ENCODE data around the gene FAM222A. TPM values are rescaled to one million over a fixed set of nuclear protein-coding genes. Genes with fewer than 3 reads are reported as not detected.

FAM222A gene
- total and polyA plus RNA-seq, 2 of the 4 experiments (the other 2 are of a cell fraction), result under 0.01 to 0.32 TPM

DNA sequence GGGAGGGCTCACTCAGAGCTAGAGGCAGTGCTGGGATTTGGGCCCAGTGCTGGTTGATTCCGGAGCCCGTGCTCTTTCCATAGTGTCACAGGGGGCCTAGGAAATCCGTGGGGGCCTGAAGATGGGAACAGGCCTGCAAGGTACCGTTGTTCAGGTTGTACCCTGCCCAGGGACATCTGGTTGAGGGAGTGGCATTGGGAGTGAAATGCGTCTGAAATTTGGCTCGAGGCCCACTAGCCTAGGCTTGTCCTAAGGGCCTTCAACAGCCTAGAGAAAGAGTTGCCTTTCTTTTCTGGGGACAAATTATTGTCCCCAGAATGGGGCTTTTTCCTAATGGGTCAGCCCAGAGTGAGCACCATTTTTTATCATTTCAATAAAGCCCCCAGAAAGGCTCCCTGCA is 26.4 kb upstream of the FAM222A start:
- no peak overlapping the region for H2AK5ac ChIP-seq (ENCODE audit: low read depth, low read length)
- H3K27me3 ChIP-seq (ENCODE audit: control insufficient read depth, insufficient read depth, low read length), result peaks cover 3% of the 10 kb centered on the region; the same call in 1 of the 2 replicates
- H3K23ac ChIP-seq (ENCODE audit: low read depth, low read length), result no peak overlapping the region
- DNase-seq (no peak), ATAC-seq (ENCODE audit: low read depth) (no peak)
- no peak overlapping the region for H2AFZ ChIP-seq (replicated peaks; ENCODE audit: low read length, poor library complexity)
- H3K56ac ChIP-seq (ENCODE audit: extremely low read depth, insufficient read depth, low read length), result no peak overlapping the region
- no peak overlapping the region for H3K4me2 ChIP-seq (ENCODE audit: low read depth, low read length)
- no peak overlapping the region for H4K5ac ChIP-seq (ENCODE audit: low read depth, low read length)
- BruUV-seq (replicated peaks), result no TSS peak
- H3K27ac ChIP-seq (ENCODE audit: insufficient read depth, low read length), result no peak overlapping the region
- intact Hi-C loops (cut with micrococcal nuclease) (no loop called here), dilution Hi-C loops (cut with HindIII; ENCODE audit: low sequenced_read_pairs, unreplicated experiment) (no loop called here), in situ Hi-C loops (cut with MboI; ENCODE audit: low sequenced_read_pairs) (no loop called here)
- H2BK15ac ChIP-seq (ENCODE audit: low read depth, low read length), result no peak overlapping the region
- no peaks in the 10 kb centered on the region for H3K4me1 ChIP-seq (ENCODE audit: control insufficient read depth, insufficient read depth, low read length)
- no peak overlapping the region for H2BK120ac ChIP-seq (ENCODE audit: low read depth, low read length)
- no peak overlapping the region for H3K14ac ChIP-seq (replicated peaks; ENCODE audit: low read depth, low read length)
- H2BK5ac ChIP-seq (ENCODE audit: low read depth, low read length, poor library complexity, severe bottlenecking), result no peak overlapping the region
- no peak overlapping the region for H4K91ac ChIP-seq (ENCODE audit: insufficient read depth, low read depth, low read length)
- POLR2A ChIA-PET (ENCODE audit: unreplicated experiment), result no interaction called here
- no peak for TF ChIP-seq RFX5 (IDR thresholded peaks at IDR 0.05; ENCODE audit: low read depth, low read length)
- TF ChIP-seq RAD21 (IDR thresholded peaks at IDR 0.05; ENCODE audit: low read length), result no peak
- TF ChIP-seq CHD1 (IDR thresholded peaks at IDR 0.05; ENCODE audit: low read depth, low read length), result no peak
- TF ChIP-seq CEBPB (IDR thresholded peaks at IDR 0.05; ENCODE audit: low read depth, low read length), result no peak
- TF ChIP-seq NFE2L2 (IDR thresholded peaks at IDR 0.05; ENCODE audit: low read depth, low read length), result no peak
- TF ChIP-seq BHLHE40 (IDR thresholded peaks at IDR 0.05; ENCODE audit: low read depth, low read length), result no peak
- no peak for TF ChIP-seq MAZ (IDR thresholded peaks at IDR 0.05; ENCODE audit: borderline replicate concordance, low read depth, low read length)
- TF ChIP-seq, protein P1, sequence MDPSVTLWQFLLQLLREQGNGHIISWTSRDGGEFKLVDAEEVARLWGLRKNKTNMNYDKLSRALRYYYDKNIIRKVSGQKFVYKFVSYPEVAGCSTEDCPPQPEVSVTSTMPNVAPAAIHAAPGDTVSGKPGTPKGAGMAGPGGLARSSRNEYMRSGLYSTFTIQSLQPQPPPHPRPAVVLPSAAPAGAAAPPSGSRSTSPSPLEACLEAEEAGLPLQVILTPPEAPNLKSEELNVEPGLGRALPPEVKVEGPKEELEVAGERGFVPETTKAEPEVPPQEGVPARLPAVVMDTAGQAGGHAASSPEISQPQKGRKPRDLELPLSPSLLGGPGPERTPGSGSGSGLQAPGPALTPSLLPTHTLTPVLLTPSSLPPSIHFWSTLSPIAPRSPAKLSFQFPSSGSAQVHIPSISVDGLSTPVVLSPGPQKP (IDR thresholded peaks at IDR 0.05; ENCODE audit: borderline replicate concordance, low read depth, low read length), result no peak
- no peak for TF ChIP-seq CTCF (conservative IDR thresholded peaks at IDR 0.05; ENCODE audit: low read depth, low read length)
- no peak for TF ChIP-seq SMC3 (IDR thresholded peaks at IDR 0.05; ENCODE audit: low read depth, low read length)
- no peak for TF ChIP-seq RCOR1 (IDR thresholded peaks at IDR 0.05; ENCODE audit: insufficient replicate concordance, low read length)
- no peak for TF ChIP-seq FOS (IDR thresholded peaks at IDR 0.05; ENCODE audit: low read depth, low read length)
- no peak overlapping the region for H2BK20ac ChIP-seq (ENCODE audit: low read depth, low read length)
- H3K4ac ChIP-seq (ENCODE audit: low read depth, low read length), result no peak overlapping the region
- H3K9ac ChIP-seq (ENCODE audit: low read depth, low read length), result no peak overlapping the region
- no peak overlapping the region for H3K18ac ChIP-seq (ENCODE audit: low read depth, low read length)
- H2AK9ac ChIP-seq (replicated peaks; ENCODE audit: low read depth, low read length, poor library complexity), result no peak overlapping the region
- no peaks in the 10 kb centered on the region for H4K20me1 ChIP-seq (ENCODE audit: insufficient read depth, low read length)
- H3K9me1 ChIP-seq (ENCODE audit: insufficient read depth, low read length), result no peaks in the 10 kb centered on the region
- no peaks in the 10 kb centered on the region for H3K79me1 ChIP-seq (ENCODE audit: low read depth in 1 of 2, low read length in 2 of 2)
- no CpG with 5 or more reads among the region's 6 CpGs for WGBS, 2 experiments (ENCODE audit: extremely low coverage in 2 of 2, insufficient read length in 1 of 2)
- H3K9me3 ChIP-seq (ENCODE audit: control insufficient read depth, insufficient read depth, low read length), result no peaks in the 10 kb centered on the region
- H4K8ac ChIP-seq (ENCODE audit: low read depth in 2 of 2, low read length in 2 of 2), result no peak overlapping the region
- no peak overlapping the region for H3K4me3 ChIP-seq (ENCODE audit: insufficient read depth, low read depth, low read length)
- CTCF ChIA-PET, result no interaction called here
- H3K36me3 ChIP-seq (ENCODE audit: control insufficient read depth, insufficient read depth, low read length), result no peaks in the 10 kb centered on the region
